Spleen (tissue), 11 donors: ENCODE data around the gene COL4A2. TPM values are rescaled to one million over a fixed set of nuclear protein-coding genes. Genes with fewer than 3 reads are reported as not detected.

Source experiments
- DNase-seq: peaks from one replicate; pipeline ENCODE4 v3.0.0-alpha.2; 2020
- H3K27ac ChIP-seq, 8 donors: fragments of 200-600 bp; sonication (generic) in 7 of 8; 1 replicate in 4 of 8; 2 replicates in 4 of 8; pipeline versions ENCODE4 v1.5.0 to v1.8.0; 2016 to 2021; ENCODE audit warnings: inconsistent platforms in 4 of 8, mild to moderate bottlenecking in 4 of 8, moderate library complexity in 1 of 8
- H3K27me3 ChIP-seq, 7 donors: fragments of 200-600 bp; sonication (generic) in 6 of 7; replicated peaks in 1 of 7; 1 replicate in 4 of 7; 2 replicates in 3 of 7; pipeline versions ENCODE4 v1.5.0 to v1.8.0; 2016 to 2021; ENCODE audit warnings: inconsistent platforms in 3 of 7, mild to moderate bottlenecking in 1 of 7
- H3K36me3 ChIP-seq, 6 donors: fragments of 200-600 bp; sonication (generic) in 5 of 6; 1 replicate in 4 of 6; 2 replicates in 2 of 6; pipeline versions ENCODE4 v1.5.0 to v1.8.0; 2016 to 2021; ENCODE audit warnings: inconsistent platforms in 2 of 6
- H3K4me1 ChIP-seq, 6 donors: fragments of 200-600 bp; sonication (generic) in 5 of 6; 1 replicate in 3 of 6; 2 replicates in 3 of 6; pipeline versions ENCODE4 v1.5.0 to v1.8.0; 2016 to 2021; ENCODE audit warnings: inconsistent platforms in 3 of 6
- H3K4me3 ChIP-seq, 8 donors: fragments of 200-600 bp; sonication (generic) in 7 of 8; 1 replicate in 4 of 8; 2 replicates in 4 of 8; pipeline versions ENCODE4 v1.5.0 to v1.8.0; 2016 to 2021; ENCODE audit warnings: inconsistent platforms in 4 of 8, mild to moderate bottlenecking in 4 of 8, moderate library complexity in 2 of 8
- H3K9me3 ChIP-seq, 8 donors: fragments of 200-600 bp; sonication (generic) in 7 of 8; 1 replicate in 4 of 8; 2 replicates in 4 of 8; pipeline versions ENCODE4 v1.5.0 to v1.8.0; 2016 to 2021; ENCODE audit warnings: inconsistent platforms in 4 of 8
- POLR2A ChIP-seq, 3 donors: fragments of 450-650 bp; IDR thresholded peaks; one replicate each; pipeline ENCODE4 v1.5.1; 2017; ENCODE audit warnings: antibody characterized with exemption in 3 of 3, mild to moderate bottlenecking in 1 of 3
- POLR2AphosphoS5 ChIP-seq, 3 donors: sonication (generic); formaldehyde crosslinking; IDR thresholded peaks; one replicate each; pipeline ENCODE4 v1.5.1; 2017; ENCODE audit warnings: antibody characterized with exemption in 3 of 3
- WGBS, 5 donors: extraction: QIAGEN DNeasy Blood & Tissue Kit in 3 of 5; methylation state at CpG; one replicate each; pipeline versions ENCODE4 v1.1.5 to v1.1.7; 2013 to 2018; 5-methylcytosine and 5-hydroxymethylcytosine counted together
- intact Hi-C: fragments of 100-400 bp; cut with DNase I; formaldehyde crosslinking; loops from one replicate; pipeline ENCODE4 v1.15.0; 2023; ENCODE audit warnings: low total_unique reads
- polyA plus RNA-seq, 3 donors: library from polyadenylated mRNA; stranded (reverse); fragments of 200-250 nt; gene quantifications; one replicate each; pipeline ENCODE4 v1.2.1, GENCODE V29; 2013
- total RNA-seq, 7 donors: library from RNA; depleted of rRNA in 3 of 7; stranded (reverse); fragments of >200 nt in 3 of 7; fragmentation: NEBNext Ultra II Directional in 4 of 7; extraction: Animal tissue kit (Norgen Biotek cat#: 25700) in 4 of 7; gene quantifications; one replicate each; pipeline versions ENCODE4 v1.1.0 to v1.2.1, GENCODE V29; 2016 to 2021
- TF ChIP-seq, protein P1 (sequence below), 11 experiments: fragments of 200-600 bp in 7 of 11; fragments of 450-650 bp in 4 of 11; sonication (generic) in 4 of 11; IDR thresholded peaks in 8 of 11; conservative IDR thresholded peaks in 3 of 11; 1 replicate in 7 of 11; 2 replicates in 4 of 11; pipeline versions ENCODE4 v1.4.0 to v1.8.0; 2016 to 2021; ENCODE audit warnings: antibody characterized with exemption in 11 of 11, inconsistent platforms in 4 of 11, mild to moderate bottlenecking in 1 of 11
- donor health status: healthy with polysubstance abuse.
- donor health status: DM: no; HTN: no; CAD: no; lungs with moderate emphysema.
- donor health status: DM: no; HTN: no; CAD: no.
- donor health status: Bipolar disorder and iron deficiency.
- donor health status: healthy.
- donor health status: DM: no; HTN: no; CAD: no.
- donor health status: DM: yes; HTN: yes; CAD: no.

Gene COL4A2
- total and polyA plus RNA-seq, 10 donors = 52.6 to 712 (median 337) TPM

DNA sequence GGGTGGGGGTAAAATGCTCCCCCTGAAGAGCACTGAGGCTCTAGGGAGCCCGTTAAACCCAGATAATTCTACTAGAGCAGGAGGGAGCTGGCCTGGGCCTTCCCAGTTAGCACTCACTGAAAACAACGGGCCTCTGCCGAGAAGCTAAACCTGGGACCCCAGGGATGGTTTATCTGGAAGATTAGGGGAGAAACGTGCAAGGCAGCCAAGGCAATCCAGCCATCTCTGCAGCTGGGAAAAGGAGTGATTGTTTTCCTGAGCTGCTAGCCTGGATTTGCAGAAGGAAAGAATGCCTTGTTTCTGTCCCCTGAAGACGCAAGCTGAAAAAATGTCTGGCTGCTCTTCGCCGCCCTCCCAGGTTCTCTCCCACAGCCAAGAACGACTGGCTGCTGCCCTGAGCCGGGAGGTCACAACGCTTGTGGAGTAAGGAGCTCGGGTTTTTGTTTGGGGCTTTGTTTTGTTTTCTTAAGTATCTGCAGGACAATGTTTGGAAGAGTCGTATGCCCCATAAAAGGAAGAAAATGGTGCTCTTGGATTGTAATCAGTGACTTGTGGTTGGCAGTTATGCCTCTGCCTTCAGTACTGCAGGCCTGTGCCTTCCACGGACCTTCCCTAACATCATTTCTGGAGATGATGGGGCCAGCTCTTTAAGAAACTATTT is 31.5 kb downstream of the COL4A2 start:
- no peak for DNase-seq
- no peaks in the 10 kb centered on the region for H3K36me3 ChIP-seq
- H3K9me3 ChIP-seq = peaks cover 0 to 5% (median 0%) of the 10 kb centered on the region in 8 donors
- H3K27ac ChIP-seq = peak overlapping the region in 6 of 8 donors; percentile 37 to 90 (median 50)
- H3K4me3 ChIP-seq = no peak overlapping the region
- intact Hi-C loops = no loop called here
- TF ChIP-seq POLR2A (IDR thresholded peaks at IDR 0.05) = no peak
- TF ChIP-seq POLR2AphosphoS5 (IDR thresholded peaks at IDR 0.05) = peak in 2 of 3 donors; percentile 30 to 36
- WGBS, 5 donors = 51 to 62% (median 55%) methylated on average over 13 of the region's 13 CpGs
- H3K4me1 ChIP-seq = peaks cover 18 to 70% (median 44%) of the 10 kb centered on the region in 6 donors
- H3K27me3 ChIP-seq = peaks cover 0 to 14% (median 0%) of the 10 kb centered on the region in 7 donors

DNA sequence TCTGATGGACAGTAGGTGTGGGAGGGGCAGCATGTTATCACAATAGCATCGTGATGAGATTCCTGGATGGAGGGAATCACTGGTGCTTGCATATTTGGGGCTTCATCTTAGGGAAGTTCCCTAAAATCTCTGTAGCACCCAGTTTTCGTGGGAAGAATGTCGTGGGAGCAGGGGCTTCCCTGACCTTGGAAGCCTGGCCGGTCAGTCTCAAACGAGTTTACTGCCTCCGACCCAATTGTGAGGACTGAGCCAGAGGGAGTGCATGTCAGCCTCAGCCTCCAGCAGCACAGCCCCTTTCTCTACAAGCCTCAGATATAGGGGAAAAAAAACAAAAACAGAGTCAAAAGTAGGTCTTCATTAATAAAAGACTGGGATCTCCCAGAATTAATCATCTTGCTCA is 32.2 kb downstream of the COL4A2 start:
- Histone ChIP-seq H3K4me1 (peaks cover 18 to 70% (median 44%) of the 10 kb centered on the region in 6 donors), H3K9me3 (peaks cover 0 to 5% (median 0%) of the 10 kb centered on the region in 8 donors), H3K27ac (peak overlapping the region in 5 of 8 donors; percentile 38 to 90 (median 77)), H3K36me3 (no peaks in the 10 kb centered on the region), H3K27me3 (peaks cover 0 to 14% (median 0%) of the 10 kb centered on the region in 7 donors), H3K4me3 (no peak overlapping the region)
- intact Hi-C loops = no loop called here
- WGBS, 5 donors = 64 to 79% (median 74%) methylated on average over 6 of the region's 6 CpGs
- DNase-seq = no peak
- TF ChIP-seq, protein P1, sequence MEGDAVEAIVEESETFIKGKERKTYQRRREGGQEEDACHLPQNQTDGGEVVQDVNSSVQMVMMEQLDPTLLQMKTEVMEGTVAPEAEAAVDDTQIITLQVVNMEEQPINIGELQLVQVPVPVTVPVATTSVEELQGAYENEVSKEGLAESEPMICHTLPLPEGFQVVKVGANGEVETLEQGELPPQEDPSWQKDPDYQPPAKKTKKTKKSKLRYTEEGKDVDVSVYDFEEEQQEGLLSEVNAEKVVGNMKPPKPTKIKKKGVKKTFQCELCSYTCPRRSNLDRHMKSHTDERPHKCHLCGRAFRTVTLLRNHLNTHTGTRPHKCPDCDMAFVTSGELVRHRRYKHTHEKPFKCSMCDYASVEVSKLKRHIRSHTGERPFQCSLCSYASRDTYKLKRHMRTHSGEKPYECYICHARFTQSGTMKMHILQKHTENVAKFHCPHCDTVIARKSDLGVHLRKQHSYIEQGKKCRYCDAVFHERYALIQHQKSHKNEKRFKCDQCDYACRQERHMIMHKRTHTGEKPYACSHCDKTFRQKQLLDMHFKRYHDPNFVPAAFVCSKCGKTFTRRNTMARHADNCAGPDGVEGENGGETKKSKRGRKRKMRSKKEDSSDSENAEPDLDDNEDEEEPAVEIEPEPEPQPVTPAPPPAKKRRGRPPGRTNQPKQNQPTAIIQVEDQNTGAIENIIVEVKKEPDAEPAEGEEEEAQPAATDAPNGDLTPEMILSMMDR (IDR thresholded peaks at IDR 0.05 in 8 of 11, conservative IDR thresholded peaks at IDR 0.05 in 3 of 11) = no peak
- TF ChIP-seq POLR2A (IDR thresholded peaks at IDR 0.05) = no peak
- TF ChIP-seq POLR2AphosphoS5 (IDR thresholded peaks at IDR 0.05) = no peak

DNA sequence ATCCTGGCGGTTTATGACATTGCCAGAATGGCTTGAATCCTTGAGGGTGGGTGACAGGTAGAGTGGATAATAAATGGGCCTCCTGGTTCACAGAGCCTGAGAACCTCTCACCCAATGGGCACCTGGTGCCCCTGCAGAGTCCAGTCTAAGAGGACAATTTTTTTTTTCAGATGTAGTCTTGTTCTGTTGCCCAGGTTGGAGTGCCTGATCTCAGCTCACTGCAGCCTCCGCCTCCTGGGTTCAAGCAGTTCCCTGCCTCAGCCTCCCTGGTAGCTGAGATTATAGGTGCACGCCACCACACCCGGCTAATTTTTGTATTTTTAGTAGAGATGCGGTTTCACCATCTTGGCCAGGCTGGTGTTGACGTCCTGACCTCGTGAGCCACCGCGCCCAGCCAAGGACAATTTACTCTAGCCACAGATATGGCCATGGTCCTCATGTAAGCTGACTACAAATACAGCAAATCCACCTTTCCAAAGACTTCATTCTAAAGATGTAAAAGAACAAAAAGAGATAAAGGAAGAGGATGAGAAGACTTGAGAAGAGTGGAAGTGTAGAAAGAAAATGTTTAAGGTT is 33.0 kb downstream of the COL4A2 start:
- Histone ChIP-seq H3K27me3 (peaks cover 0 to 14% (median 0%) of the 10 kb centered on the region in 7 donors), H3K9me3 (peaks cover 0 to 3% (median 0%) of the 10 kb centered on the region in 8 donors), H3K4me3 (peak overlapping the region in 1 of 8 donors; percentile 46), H3K27ac (peak overlapping the region; percentile 64 to 90 (median 80)), H3K4me1 (peaks cover 18 to 70% (median 44%) of the 10 kb centered on the region in 6 donors), H3K36me3 (no peaks in the 10 kb centered on the region)
- 74 to 94% (median 79%) methylated on average over 9 of the region's 9 CpGs for WGBS, 5 donors
- no peak for DNase-seq
- TF ChIP-seq, protein P1 (IDR thresholded peaks at IDR 0.05 in 8 of 11, conservative IDR thresholded peaks at IDR 0.05 in 3 of 11) = no peak
- TF ChIP-seq POLR2A (IDR thresholded peaks at IDR 0.05) = no peak
- TF ChIP-seq POLR2AphosphoS5 (IDR thresholded peaks at IDR 0.05) = no peak
- intact Hi-C loops = loop anchor here (10.0 kb wide), 1 partner anchor 85 kb away; no protein-coding TSS in a partner anchor

DNA sequence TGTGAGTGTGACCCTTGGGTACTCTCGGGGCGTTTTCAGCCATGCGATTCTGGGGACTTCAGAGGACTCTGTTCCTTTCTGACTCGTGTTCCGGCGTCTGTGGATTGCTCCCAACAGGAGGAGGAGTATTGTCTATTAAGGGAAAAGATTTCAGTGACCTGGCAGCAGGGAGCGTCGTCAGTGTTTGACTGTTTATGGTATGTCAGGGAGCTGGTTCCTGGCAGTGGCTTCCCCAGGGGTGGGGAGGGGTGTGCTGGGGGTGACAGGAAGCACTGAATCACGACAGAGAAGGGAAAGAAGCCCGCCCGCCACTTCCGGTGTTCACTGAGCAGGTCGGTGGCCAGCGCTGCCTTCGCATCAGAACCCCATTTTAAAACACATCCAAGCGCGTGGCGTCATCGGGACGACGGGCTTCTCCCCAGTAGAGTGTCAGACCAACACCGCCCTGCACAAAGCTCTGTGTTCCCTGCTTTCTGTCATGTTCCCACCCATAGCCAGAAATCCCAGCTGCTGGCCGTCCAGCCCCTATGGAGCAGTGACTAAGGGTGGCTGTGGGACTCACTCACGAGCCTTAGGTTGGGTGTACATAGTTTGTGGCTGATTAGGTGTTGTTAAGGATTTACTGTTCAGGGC is 33.8 kb downstream of the COL4A2 start:
- peak overlapping the region in 2 of 8 donors; percentile 2 to 46 for H3K4me3 ChIP-seq
- peak overlapping the region; percentile 64 to 90 (median 80) for H3K27ac ChIP-seq
- H3K9me3 ChIP-seq = no peaks in the 10 kb centered on the region
- H3K27me3 ChIP-seq = peaks cover 0 to 14% (median 0%) of the 10 kb centered on the region in 7 donors
- peak; percentile 85 for DNase-seq
- peaks cover 18 to 70% (median 44%) of the 10 kb centered on the region in 6 donors for H3K4me1 ChIP-seq
- intact Hi-C loops = loop anchor here (10.0 kb wide), 1 partner anchor 84 kb away; no protein-coding TSS in a partner anchor
- TF ChIP-seq POLR2A (IDR thresholded peaks at IDR 0.05) (no peak), POLR2AphosphoS5 (IDR thresholded peaks at IDR 0.05) (peak; percentile 63 to 75 (median 65))
- TF ChIP-seq, protein P1 (IDR thresholded peaks at IDR 0.05 in 8 of 11, conservative IDR thresholded peaks at IDR 0.05 in 3 of 11) = no peak
- H3K36me3 ChIP-seq = no peaks in the 10 kb centered on the region
- 6 to 14% (median 7%) methylated on average over 23 to 24 of the region's 24 CpGs for WGBS, 5 donors
